Duodenal mucosa (tissue), 2 donors: ENCODE results near the gene RTP5.
"Not testable (repeated sequence)": the region's sequence is repeated elsewhere in the genome, so short reads cannot be mapped to it uniquely, and the experiment has no call there.

Experiments
- H3K27ac ChIP-seq: one replicate; pipeline ENCODE4 v1.7.0; 2013; ENCODE audit warnings: low read depth, low read length
- H3K27me3 ChIP-seq, 2 donors: one replicate each; pipeline ENCODE4 v1.7.0; 2013; ENCODE audit warnings: low read length in 2 of 2, control low read depth in 1 of 2; ENCODE audit not compliant: insufficient read depth in 2 of 2, control insufficient read depth in 1 of 2
- H3K36me3 ChIP-seq, 2 donors: one replicate each; pipeline ENCODE4 v1.7.0; 2013; ENCODE audit warnings: low read length in 2 of 2, control low read depth in 1 of 2; ENCODE audit not compliant: insufficient read depth in 2 of 2, control insufficient read depth in 1 of 2
- H3K4me1 ChIP-seq, 2 donors: one replicate each; pipeline ENCODE4 v1.7.0; 2013; ENCODE audit warnings: low read length in 2 of 2, control low read depth in 1 of 2; ENCODE audit not compliant: insufficient read depth in 2 of 2, control insufficient read depth in 1 of 2
- H3K4me3 ChIP-seq, 2 donors: one replicate each; pipeline ENCODE4 v1.7.0; 2013; ENCODE audit warnings: low read length in 2 of 2, low read depth in 1 of 2
- H3K9ac ChIP-seq, 2 donors: one replicate each; pipeline ENCODE4 v1.7.0; 2013; ENCODE audit warnings: low read length in 2 of 2, low read depth in 1 of 2
- H3K9me3 ChIP-seq, 2 donors: one replicate each; pipeline ENCODE4 v1.7.0; 2013; ENCODE audit warnings: low read length in 2 of 2, control low read depth in 1 of 2; ENCODE audit not compliant: control insufficient read depth in 1 of 2

RTP5 gene

DNA sequence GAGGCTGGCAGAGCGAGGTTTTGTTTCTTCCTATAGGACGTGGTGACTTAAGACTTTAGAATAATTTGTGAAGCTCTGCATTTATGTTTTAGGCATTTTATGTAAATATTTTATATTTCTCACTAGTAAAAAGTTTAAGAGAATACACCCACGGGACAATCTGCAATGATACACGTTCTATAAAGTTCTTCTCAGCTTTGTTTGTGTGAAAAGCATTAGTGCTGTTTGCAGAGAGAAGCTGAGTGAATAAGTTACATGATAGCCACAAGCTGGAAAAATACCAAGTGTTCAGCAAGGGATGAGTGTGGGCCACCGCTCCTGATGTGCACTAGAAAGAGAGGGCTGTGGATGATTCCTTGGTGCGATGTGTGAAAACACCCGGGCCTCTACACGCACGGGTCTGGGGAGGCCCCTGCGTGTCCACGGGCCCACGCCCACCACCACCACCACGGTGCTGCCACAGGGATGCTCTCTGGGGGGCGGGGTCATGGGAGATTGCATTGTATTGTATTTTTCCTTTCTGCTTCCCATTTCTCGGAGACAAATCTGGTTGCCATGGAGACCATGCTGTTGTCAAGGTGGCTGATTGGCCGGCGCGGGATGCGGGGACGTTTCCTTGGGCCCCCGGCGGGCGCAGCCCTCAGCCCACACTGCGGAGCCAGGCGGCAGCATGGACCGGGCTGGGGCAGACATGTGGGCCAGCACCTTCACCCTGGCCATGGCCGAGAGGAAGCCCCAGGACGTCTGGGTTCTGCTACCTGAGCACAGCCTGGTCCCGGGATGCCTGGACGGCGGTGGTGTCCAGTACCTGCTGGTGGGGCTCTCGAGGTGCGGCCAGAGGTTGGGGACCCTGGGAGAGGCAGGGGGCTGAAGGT lies at the start of gene RTP5:
TSS of gene RTP5 (plus strand) at position 643 of the 875 bp plus-strand sequence. CDS start at position 671, 28 bp downstream.
- H3K27ac ChIP-seq = no peak within 1 kb of the TSS

DNA sequence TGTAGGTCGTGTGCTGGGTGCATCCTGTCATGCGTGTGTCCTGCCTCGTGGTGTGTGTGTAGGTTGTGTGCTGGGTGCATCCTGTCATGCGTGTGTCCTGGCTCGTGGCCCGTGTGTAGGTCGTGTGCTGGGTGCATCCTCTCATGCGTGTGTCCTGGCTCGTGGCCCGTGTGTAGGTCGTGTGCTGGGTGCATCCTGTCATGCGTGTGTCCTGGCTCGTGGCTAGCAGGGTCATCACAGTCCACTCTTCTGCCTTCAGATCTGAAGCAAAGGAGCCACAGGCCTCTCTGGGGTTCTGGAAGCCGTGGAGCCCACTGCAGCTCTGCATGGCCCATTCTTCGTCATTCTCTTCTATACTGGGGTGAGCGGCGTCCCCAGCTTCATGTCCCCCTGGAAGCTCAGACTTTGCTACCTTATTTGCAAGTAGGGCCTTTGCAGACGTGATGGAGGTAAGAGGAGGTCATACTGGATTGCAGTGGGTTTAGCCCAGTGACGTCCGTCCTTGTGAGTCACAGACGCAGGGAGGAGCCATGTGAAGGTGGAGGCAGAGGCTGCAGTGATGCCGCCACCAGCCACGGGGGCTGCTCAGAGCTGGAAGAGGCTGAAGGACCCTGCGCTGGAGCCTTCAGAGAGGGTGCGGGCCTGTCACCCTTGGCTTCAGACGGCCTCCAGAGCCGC lies 49.4 kb upstream of the RTP5 start:
- H3K4me1 ChIP-seq, H3K36me3 ChIP-seq, H3K27ac ChIP-seq, H3K9me3 ChIP-seq, H3K9ac ChIP-seq, H3K4me3 ChIP-seq, H3K27me3 ChIP-seq: not testable (repeated sequence)

More for the DNA sequence above, at the start of gene RTP5:
- Histone ChIP-seq H3K9ac (no peak within 1 kb of the TSS), H3K9me3 (no peaks in the 10 kb centered on the region), H3K4me1 (no peaks in the 10 kb centered on the region), H3K27me3 (peaks cover 16 to 35% of the 10 kb centered on the region in 2 donors), H3K4me3 (no peak within 1 kb of the TSS), H3K36me3 (no peaks in the 10 kb centered on the region)

DNA sequence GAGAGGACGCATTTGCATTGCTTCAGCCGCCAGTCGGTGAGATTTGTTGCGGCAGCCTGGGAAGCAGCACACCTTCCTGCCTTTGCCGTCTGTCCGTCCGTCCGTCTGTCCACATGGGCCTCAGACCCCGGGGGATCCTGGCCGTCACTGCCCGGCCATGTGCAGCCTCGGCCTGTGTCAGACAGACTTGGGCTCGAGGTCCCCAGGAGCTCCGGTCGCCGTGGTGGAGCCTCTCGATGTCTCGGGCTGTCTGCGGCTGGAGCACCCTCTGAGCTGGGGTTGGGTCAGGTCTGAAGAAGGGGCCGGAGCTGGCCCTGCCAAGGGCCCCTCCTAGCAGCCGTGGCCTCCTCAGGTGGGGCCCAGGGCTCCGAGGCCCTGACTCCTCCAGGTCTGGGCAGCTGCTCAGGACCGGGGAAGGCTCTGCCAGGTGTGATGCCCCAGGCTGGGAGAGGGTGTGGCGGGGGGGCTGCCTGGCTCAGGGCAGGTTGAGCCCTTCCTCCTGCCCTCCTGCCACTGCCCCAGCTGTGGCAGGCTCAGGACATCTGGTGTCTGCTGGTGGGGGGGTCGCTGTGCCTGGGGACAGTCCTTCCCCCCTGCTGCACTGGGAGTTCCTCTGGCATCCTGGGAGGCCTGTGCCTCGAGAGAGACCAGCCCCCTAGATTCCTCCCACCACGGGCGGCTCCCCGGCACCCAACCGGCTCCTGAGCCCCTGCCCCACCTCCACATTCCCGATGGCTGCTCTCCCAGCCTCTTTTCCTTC lies 48.7 kb upstream of the RTP5 start:
- no peak overlapping the region for H3K4me3 ChIP-seq
- no peaks in the 10 kb centered on the region for H3K27me3 ChIP-seq
- H3K4me1 ChIP-seq = no peaks in the 10 kb centered on the region
- H3K9ac ChIP-seq = no peak overlapping the region
- no peaks in the 10 kb centered on the region for H3K9me3 ChIP-seq
- no peaks in the 10 kb centered on the region for H3K36me3 ChIP-seq
- H3K27ac ChIP-seq = no peak overlapping the region

DNA sequence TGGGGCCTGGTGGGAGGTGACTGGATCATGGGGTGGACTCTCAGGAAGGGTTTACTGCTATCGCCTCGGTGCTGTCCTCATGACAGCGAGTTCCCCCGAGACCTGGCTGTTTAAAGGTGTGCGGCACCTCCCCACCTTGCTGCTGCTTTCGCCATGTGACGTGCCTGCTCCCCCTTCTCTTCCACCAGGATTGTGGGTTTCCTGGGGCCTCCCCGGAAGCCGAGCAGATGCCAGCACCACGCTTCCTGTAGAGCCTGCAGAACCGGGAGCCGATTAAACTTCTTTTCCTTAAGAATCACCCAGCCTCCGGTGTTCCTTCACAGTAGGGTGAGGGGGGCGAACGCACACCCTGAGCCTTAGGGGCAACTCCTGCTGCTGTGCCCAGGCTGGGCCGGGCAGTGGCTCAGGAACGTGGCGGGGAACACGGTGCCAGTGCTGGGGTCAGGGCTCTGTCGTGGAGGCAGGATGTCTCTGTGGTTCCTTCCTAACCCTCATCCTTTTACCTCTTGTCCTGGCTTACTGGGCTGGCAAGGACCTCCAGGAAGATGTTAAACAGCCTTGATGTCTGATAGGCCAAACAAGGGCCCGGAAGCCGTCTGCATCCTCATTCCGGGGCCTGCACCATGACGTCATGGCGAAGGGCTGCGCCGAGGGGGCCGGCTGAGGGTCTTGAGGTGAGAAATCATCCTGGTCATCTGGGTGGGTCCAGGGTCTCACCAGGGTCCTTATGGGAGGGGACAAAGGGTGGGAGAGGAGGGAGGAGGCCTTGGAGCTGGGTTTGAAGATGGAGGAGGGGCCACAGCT lies 47.9 kb upstream of the RTP5 start:
- Histone ChIP-seq H3K9me3 (peaks cover 1 to 2% of the 10 kb centered on the region in 2 donors), H3K27ac (no peak overlapping the region), H3K27me3 (no peaks in the 10 kb centered on the region), H3K4me3 (no peak overlapping the region), H3K9ac (no peak overlapping the region), H3K4me1 (no peaks in the 10 kb centered on the region), H3K36me3 (no peaks in the 10 kb centered on the region)

DNA sequence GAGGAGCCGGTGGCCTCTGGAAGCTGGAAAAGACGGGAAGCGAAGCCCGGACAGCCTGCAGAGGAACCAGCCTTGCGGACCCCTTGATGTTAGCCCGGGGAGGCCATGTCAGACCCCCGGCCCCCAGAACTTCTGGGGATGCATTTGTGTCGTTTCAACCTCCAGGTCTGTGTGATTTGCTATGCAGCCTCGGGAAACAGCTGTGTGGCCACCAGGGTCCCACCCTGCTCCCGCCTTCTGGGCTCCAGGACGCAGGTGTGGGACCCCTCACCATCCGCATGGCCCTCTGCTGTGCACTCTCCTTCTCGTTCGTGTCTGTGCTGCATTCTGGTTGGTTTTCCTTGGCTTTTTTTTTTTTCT lies 47.3 kb upstream of the RTP5 start:
- no peaks in the 10 kb centered on the region for H3K36me3 ChIP-seq
- no peaks in the 10 kb centered on the region for H3K4me1 ChIP-seq
- no peak overlapping the region for H3K27ac ChIP-seq
- H3K9me3 ChIP-seq = peaks cover 7 to 8% of the 10 kb centered on the region in 2 donors
- H3K27me3 ChIP-seq = no peaks in the 10 kb centered on the region
- H3K4me3 ChIP-seq = no peak overlapping the region
- H3K9ac ChIP-seq = no peak overlapping the region

DNA sequence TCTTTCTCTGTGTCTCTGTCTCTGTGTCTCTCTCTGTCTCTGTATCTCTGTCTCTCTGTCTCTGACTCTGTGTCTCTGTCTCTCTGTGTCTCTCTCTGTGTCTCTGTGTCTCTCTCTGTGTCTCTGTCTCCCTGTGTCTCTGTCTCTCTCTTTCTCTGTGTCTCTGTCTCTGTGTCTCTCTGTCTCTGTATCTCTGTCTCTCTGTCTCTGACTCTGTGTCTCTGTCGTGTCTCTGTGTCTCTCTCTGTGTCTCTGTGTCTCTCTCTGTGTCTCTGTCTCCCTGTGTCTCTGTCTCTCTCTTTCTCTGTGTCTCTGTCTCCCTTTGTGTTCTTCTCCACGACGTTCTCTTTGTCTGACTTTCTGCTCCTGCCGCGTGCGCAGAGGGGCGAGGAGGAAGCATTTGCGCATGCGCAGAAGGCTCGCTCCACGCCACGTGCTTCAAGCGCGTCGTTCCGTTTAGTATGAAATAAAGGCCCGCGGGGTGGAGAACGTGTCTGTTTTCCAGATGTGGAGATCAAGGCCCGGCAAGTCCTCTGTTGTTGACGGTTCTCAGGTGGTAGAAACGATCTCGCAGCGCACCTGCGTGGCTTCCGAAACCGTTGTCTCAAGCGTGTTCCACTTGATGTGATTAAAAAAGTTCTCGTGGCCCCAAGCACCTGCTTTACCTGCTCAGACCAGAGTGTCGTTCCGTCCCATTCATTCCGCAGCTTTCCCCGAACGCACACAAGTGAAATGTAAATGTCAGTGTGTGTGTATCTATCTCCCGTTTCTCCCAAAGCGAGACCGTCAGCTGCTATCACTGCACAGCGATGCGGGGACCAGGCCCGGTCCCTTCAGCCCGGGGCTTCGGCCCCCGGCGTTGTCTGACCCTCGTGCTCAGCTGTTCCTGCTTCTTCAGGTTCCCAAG lies 45.7 kb upstream of the RTP5 start:
- not testable (repeated sequence) for H3K27me3 ChIP-seq, H3K27ac ChIP-seq, H3K4me3 ChIP-seq, H3K36me3 ChIP-seq, H3K4me1 ChIP-seq, H3K9ac ChIP-seq
- H3K9me3 ChIP-seq = peaks cover 11 to 14% of the 10 kb centered on the region in 2 donors

DNA sequence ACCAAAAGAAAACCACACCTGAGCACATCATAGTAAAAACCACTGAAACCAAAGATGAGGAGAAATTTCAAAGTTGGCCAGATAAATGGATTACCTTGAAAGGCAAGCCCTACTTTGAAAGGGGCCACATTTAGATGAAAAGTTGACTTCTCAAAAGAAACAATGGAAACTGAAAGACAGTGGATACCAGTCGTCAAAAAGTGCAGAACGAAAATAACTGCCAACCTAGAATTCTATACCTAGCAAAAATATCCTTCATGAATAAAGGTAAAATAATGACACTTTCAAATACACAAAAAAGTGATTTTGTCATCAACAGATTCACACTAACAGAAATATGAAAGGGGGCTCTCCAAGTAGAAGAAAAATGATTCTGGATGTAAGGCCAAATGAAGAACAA lies 42.1 kb upstream of the RTP5 start:
- Histone ChIP-seq H3K4me3 (no peak overlapping the region), H3K9ac (no peak overlapping the region), H3K27ac (no peak overlapping the region), H3K9me3 (peaks cover 11 to 14% of the 10 kb centered on the region in 2 donors), H3K27me3 (no peaks in the 10 kb centered on the region), H3K36me3 (no peaks in the 10 kb centered on the region), H3K4me1 (no peaks in the 10 kb centered on the region)

DNA sequence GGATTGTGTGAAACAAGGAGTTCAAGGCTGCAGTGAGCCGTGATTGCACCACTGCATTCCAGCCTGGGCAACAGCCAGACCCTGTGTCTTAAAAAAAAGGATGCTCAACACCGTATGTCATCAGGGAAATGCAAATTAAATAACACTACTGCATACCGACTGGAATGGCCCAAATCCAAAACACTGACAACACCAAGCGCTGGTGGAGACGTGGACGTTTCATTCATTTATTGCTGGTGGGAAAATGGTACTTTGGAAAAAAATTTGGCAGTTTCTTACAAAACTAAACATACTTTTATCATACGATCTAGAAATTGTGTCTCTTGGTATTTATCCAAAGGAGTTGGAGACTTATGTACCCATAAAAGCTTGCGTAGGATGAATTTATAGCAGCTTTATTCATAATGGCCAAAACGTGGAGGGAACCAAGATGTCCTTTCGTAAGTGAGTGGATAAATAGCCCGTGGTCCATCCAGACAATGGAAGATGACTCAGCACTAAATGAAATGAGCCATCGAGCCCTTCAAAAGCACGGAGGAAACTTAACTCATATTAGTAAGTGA lies 36.3 kb upstream of the RTP5 start:
- Histone ChIP-seq H3K27me3 (peaks cover 0 to 3% of the 10 kb centered on the region in 2 donors), H3K36me3 (no peaks in the 10 kb centered on the region), H3K4me1 (no peaks in the 10 kb centered on the region), H3K9me3 (no peaks in the 10 kb centered on the region), H3K9ac (no peak overlapping the region), H3K27ac (no peak overlapping the region), H3K4me3 (no peak overlapping the region)
